Measurements from ENCODE around the gene DUOXA2. TPM values are rescaled to one million over a fixed set of nuclear protein-coding genes. Genes with fewer than 3 reads are reported as not detected.

The DUOXA2 gene
- total and polyA plus RNA-seq, 2 experiments from 2014 or later = not detected

DNA sequence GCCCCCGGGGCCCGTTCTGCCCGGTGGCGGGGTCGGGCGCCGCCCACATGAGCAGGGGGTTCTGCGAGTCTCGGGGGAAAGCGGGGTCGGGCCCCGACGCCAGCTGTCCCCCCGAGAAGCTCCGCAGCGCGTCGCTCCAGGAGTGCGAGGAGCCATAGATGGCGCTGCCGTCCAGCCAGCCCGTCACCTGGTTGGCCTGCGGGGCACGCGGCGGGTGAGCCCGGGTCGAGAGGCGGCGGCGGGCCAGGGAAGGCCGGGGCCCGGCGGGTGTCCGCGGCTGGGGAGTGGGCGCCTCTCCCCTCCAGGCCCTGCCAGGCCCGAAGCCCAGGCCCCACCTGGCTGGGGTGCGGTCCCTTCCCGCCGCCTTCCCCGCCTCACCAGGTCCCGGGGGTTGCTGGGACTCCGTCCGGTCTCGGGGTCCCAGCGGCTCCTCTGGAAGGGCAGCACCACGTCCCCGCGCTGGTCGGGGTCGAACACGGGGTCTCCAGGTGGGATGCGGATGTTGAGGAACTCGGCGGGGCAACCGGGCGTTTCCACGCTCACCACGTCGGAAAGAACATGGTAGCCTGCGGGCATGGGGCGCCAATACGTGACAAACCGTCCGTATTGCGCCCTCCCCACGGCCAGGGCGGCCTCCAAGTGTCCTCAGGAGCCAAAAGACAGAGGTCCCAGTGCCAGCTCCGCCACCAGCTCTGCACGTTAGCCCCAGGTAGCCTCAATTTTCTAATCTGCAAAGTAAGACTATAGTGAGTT is 2.6 kb upstream of the DUOXA2 start (continued):
- TF ChIP-seq ZNF462 (CRISPR knock-in tag; IDR thresholded peaks at IDR 0.05) (no peak), EZH2 (IDR thresholded peaks at IDR 0.05; ENCODE audit: low read depth, unreplicated experiment) (no peak), ZNF331 (CRISPR knock-in tag; IDR thresholded peaks at IDR 0.05; ENCODE audit: low read depth) (no peak), EZH2phosphoT487 (IDR thresholded peaks at IDR 0.05; ENCODE audit: unreplicated experiment) (peak; percentile 84)

DNA sequence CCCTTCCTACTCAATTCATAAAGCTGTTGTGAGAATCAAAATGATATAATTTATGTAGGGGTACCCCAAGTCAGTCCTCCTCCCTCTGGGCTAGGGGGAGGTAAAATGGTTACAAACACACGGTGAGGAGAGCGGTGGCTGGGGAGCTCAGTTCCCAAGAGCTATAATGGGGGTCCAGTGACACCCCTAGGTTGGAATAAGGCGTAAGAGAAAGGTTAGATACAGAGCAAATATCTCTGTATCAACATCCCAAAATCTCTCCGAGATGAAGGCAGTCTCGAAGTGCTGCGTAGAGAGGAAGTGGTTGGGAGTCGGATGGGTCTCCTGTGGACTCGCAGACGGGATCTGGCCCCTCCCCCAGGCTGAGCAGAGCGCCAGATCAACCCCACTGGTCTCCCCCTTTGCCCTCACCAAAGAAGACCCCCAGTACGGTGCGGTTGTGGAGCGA is 2.0 kb upstream of the DUOXA2 start:
- peaks cover 34% of the 10 kb centered on the region for H3K4me1 ChIP-seq (ENCODE audit: insufficient read depth)
- Mint-ChIP-seq H3K27me3 (ENCODE audit: insufficient read depth, low read depth, poor library complexity) (peaks cover 76% of the 10 kb centered on the region), H3K9me3 (peaks cover 7% of the 10 kb centered on the region), H3K4me1 (peaks cover 23% of the 10 kb centered on the region), H3K36me3 (ENCODE audit: low read depth) (no peaks in the 10 kb centered on the region; the same call in 2 of the 3 replicates), H3K4me3 (peak overlapping the region; percentile 58), H3K27ac (no peak overlapping the region)
- ATAC-seq (peak; percentile 3), DNase-seq (ENCODE audit: low spot score) (peak; percentile 35)
- H3K27me3 ChIP-seq (ENCODE audit: insufficient read depth) = peaks cover 89% of the 10 kb centered on the region
- H3K4me3 ChIP-seq = peak overlapping the region; percentile 58
- peak; percentile 100 for TF ChIP-seq EZH2 (IDR thresholded peaks at IDR 0.05; ENCODE audit: low read depth, unreplicated experiment)
- TF ChIP-seq JUNB (IDR thresholded peaks at IDR 0.05; ENCODE audit: unreplicated experiment) = no peak
- no peaks in the 10 kb centered on the region for H3K9me2 ChIP-seq (ENCODE audit: insufficient read depth)
- peak overlapping the region; percentile 93 for H2AFZ ChIP-seq
- peak overlapping the region; percentile 88 for H3K4me2 ChIP-seq
- H3F3A ChIP-seq (replicated peaks; ENCODE audit: low read depth) = no peaks in the 10 kb centered on the region
- no peaks in the 10 kb centered on the region for H3K79me2 ChIP-seq (replicated peaks; ENCODE audit: insufficient read depth)
- H4K20me1 ChIP-seq (replicated peaks; ENCODE audit: insufficient read depth) = peaks cover 4% of the 10 kb centered on the region; the same call in 1 of the 2 replicates
- H3K36me3 ChIP-seq (ENCODE audit: insufficient read depth) = no peaks in the 10 kb centered on the region
- no peak overlapping the region for H3K27ac ChIP-seq (ENCODE audit: low read depth)
